GM19467 (cell line): ENCODE results near the gene PTK6.
"Not testable (repeated sequence)": the region's sequence is repeated elsewhere in the genome, so short reads cannot be mapped to it uniquely, and the experiment has no call there.

ENCODE experiments used
- ATAC-seq: cut with Tn5 transposase; IDR thresholded peaks from one replicate; pipeline ENCODE4 v1.9.1; 2021; ENCODE audit warnings: mild to moderate bottlenecking, moderate library complexity; ENCODE audit not compliant: unreplicated experiment

Gene PTK6

GRCh38 chr20:63559485-63560332 lies 22.5 kb upstream of the PTK6 start:
- not testable (repeated sequence) for ATAC-seq

- ATAC-seq, result no peak
Observed at GRCh38 chr20:63558804-63559484, 21.8 kb upstream of the PTK6 start.

- ATAC-seq, result no peak
Observed at GRCh38 chr20:63557481-63557891, 20.3 kb upstream of the PTK6 start.

- ATAC-seq, result no peak
Observed at GRCh38 chr20:63556873-63557478, 19.8 kb upstream of the PTK6 start.

- ATAC-seq, result no peak
Observed at GRCh38 chr20:63555661-63556381, 18.6 kb upstream of the PTK6 start.

- ATAC-seq, result no peak
Observed at GRCh38 chr20:63554361-63555278, 17.4 kb upstream of the PTK6 start.

GRCh38 chr20:63553933-63554290 lies 16.7 kb upstream of the PTK6 start, which contains the start of gene FNDC11:
Gene FNDC11 (plus strand): TSS chr20:63554159. CDS start chr20:63555664, 1,505 bp downstream.
- ATAC-seq, result no peak

GRCh38 chr20:63553251-63553932 lies 16.2 kb upstream of the PTK6 start:
- no peak for ATAC-seq

GRCh38 chr20:63552481-63553249 lies 15.5 kb upstream of the PTK6 start:
- ATAC-seq, result no peak

- no peak for ATAC-seq
Observed at GRCh38 chr20:63551068-63551467, 13.9 kb upstream of the PTK6 start.

- no peak for ATAC-seq
Observed at GRCh38 chr20:63549679-63550282, 12.6 kb upstream of the PTK6 start.

GRCh38 chr20:63549019-63549418 lies 11.8 kb upstream of the PTK6 start:
- no peak for ATAC-seq

GRCh38 chr20:63548542-63548941 lies 11.4 kb upstream of the PTK6 start:
- no peak for ATAC-seq

GRCh38 chr20:63547725-63548480 lies 10.7 kb upstream of the PTK6 start, which contains the start of gene SRMS:
Gene SRMS (minus strand): TSS chr20:63547749. CDS start chr20:63547463, 286 bp downstream.
- ATAC-seq, result no peak

GRCh38 chr20:63546956-63547724 lies 10.0 kb upstream of the PTK6 start:
- no peak for ATAC-seq

- ATAC-seq, result no peak
Observed at GRCh38 chr20:63546256-63546955, 9.2 kb upstream of the PTK6 start.
